HEK293 (cell line): Measurements from ENCODE around the gene OR5J2.

ENCODE experiments used
- CTCF ChIA-PET: fragments of 350-600 bp; formaldehyde crosslinking; extraction: SDS; loops from one replicate; lab custom pipeline; 2021; ENCODE audit warnings: antibody characterized with exemption; lab: Yijun Ruan, JAX
- POLR2A ChIA-PET: fragments of 300-600 bp; formaldehyde crosslinking; extraction: SDS; loops from one replicate; lab custom pipeline; 2020; ENCODE audit warnings: antibody characterized with exemption, inconsistent platforms; lab: Yijun Ruan, JAX
- H3K27ac ChIP-seq: fragments of 200-500 bp; sonication (Bioruptor generic); 2 replicates; pipeline ENCODE4 v1.5.1; 2014; ENCODE audit warnings: low read depth, low read length, control low read depth, inconsistent platforms; ENCODE audit errors: extremely low read depth
- H3K36me3 ChIP-seq, 2 experiments: fragments of 200-500 bp in 1 of 2; sonication (Bioruptor generic) in 1 of 2; 1 replicate in 1 of 2; 2 replicates in 1 of 2; pipeline ENCODE4 v1.5.1; 2014 to 2017; ENCODE audit warnings: inconsistent platforms in 2 of 2, low read length in 2 of 2; ENCODE audit not compliant: control insufficient read depth in 2 of 2, insufficient read depth in 1 of 2
- H3K4me1 ChIP-seq: fragments of 200-500 bp; sonication (Bioruptor generic); 2 replicates; pipeline ENCODE4 v1.5.1; 2014; ENCODE audit warnings: mild to moderate bottlenecking, low read length, inconsistent platforms; ENCODE audit not compliant: control insufficient read depth, insufficient read depth
- H3K4me3 ChIP-seq: 2 replicates; pipeline ENCODE4 v1.5.1; 2011; ENCODE audit warnings: low read depth, mild to moderate bottlenecking, control low read depth, low read length, moderate library complexity
- H3K9me3 ChIP-seq: fragments of 200-500 bp; sonication (Bioruptor generic); 2 replicates; pipeline ENCODE4 v1.5.1; 2014; ENCODE audit warnings: low read depth, low read length, inconsistent platforms; ENCODE audit not compliant: control insufficient read depth, insufficient read depth
- BCL11B ChIP-seq: fragments of 450-650 bp; formaldehyde crosslinking; IDR thresholded peaks from 2 replicates; pipeline ENCODE4 v1.5.1; 2016; ENCODE audit warnings: low read depth, missing biosample characterization, missing genetic modification characterization
- GLI4 ChIP-seq: fragments of 450-650 bp; formaldehyde crosslinking; IDR thresholded peaks from 2 replicates; pipeline ENCODE4 v1.5.1; 2016; ENCODE audit warnings: missing biosample characterization, missing genetic modification characterization
- OSR2 ChIP-seq: fragments of 450-650 bp; formaldehyde crosslinking; IDR thresholded peaks from 2 replicates; pipeline ENCODE4 v1.5.1; 2016; ENCODE audit warnings: missing biosample characterization, missing genetic modification characterization
- OVOL3 ChIP-seq: fragments of 450-650 bp; formaldehyde crosslinking; IDR thresholded peaks from 2 replicates; pipeline ENCODE4 v1.5.1; 2016; ENCODE audit warnings: missing biosample characterization, missing genetic modification characterization
- TCF7L2 ChIP-seq: IDR thresholded peaks from 2 replicates; pipeline ENCODE4 v1.6.1; 2011; ENCODE audit warnings: low read depth, mild to moderate bottlenecking, inconsistent platforms, low read length, moderate library complexity, borderline replicate concordance
- ZEB2 ChIP-seq: fragments of 450-650 bp; formaldehyde crosslinking; IDR thresholded peaks from 2 replicates; pipeline ENCODE4 v1.5.1; 2016; ENCODE audit warnings: missing biosample characterization, missing genetic modification characterization
- ZIC2 ChIP-seq: fragments of 450-650 bp; formaldehyde crosslinking; IDR thresholded peaks from 2 replicates; pipeline ENCODE4 v1.5.1; 2016; ENCODE audit warnings: missing biosample characterization, missing genetic modification characterization
- ZNF140 ChIP-seq: fragments of 450-650 bp; formaldehyde crosslinking; IDR thresholded peaks from 2 replicates; pipeline ENCODE4 v1.5.1; 2016; ENCODE audit warnings: missing biosample characterization, missing genetic modification characterization
- ZNF202 ChIP-seq: fragments of 450-650 bp; formaldehyde crosslinking; IDR thresholded peaks from 2 replicates; pipeline ENCODE4 v1.5.1; 2016; ENCODE audit warnings: missing biosample characterization, missing genetic modification characterization, borderline replicate concordance
- ZNF221 ChIP-seq: fragments of 450-650 bp; formaldehyde crosslinking; IDR thresholded peaks from 2 replicates; pipeline ENCODE4 v1.5.1; 2017; ENCODE audit warnings: missing biosample characterization, missing genetic modification characterization, borderline replicate concordance
- ZNF223 ChIP-seq: fragments of 450-650 bp; formaldehyde crosslinking; IDR thresholded peaks from 2 replicates; pipeline ENCODE4 v1.5.1; 2016; ENCODE audit warnings: missing biosample characterization, missing genetic modification characterization
- ZNF324 ChIP-seq: fragments of 450-650 bp; formaldehyde crosslinking; IDR thresholded peaks from 2 replicates; pipeline ENCODE4 v1.5.1; 2016; ENCODE audit warnings: missing biosample characterization, missing genetic modification characterization
- ZNF354C ChIP-seq: fragments of 450-650 bp; formaldehyde crosslinking; IDR thresholded peaks from 2 replicates; pipeline ENCODE4 v1.5.1; 2016; ENCODE audit warnings: missing biosample characterization, missing genetic modification characterization, low read depth, borderline replicate concordance
- ZNF549 ChIP-seq: fragments of 450-650 bp; IDR thresholded peaks from 2 replicates; pipeline ENCODE4 v1.5.1; 2018; ENCODE audit warnings: missing biosample characterization, missing genetic modification characterization, mild to moderate bottlenecking, inconsistent platforms, moderate library complexity
- ZNF621 ChIP-seq: fragments of 450-650 bp; formaldehyde crosslinking; IDR thresholded peaks from 2 replicates; pipeline ENCODE4 v1.5.1; 2017; ENCODE audit warnings: missing biosample characterization, missing genetic modification characterization
- ZNF660 ChIP-seq: fragments of 450-650 bp; IDR thresholded peaks from 2 replicates; pipeline ENCODE4 v1.5.1; 2018; ENCODE audit warnings: missing biosample characterization, mild to moderate bottlenecking, missing genetic modification characterization
- ZSCAN30 ChIP-seq: fragments of 450-650 bp; IDR thresholded peaks from 2 replicates; pipeline ENCODE4 v1.5.1; 2018; ENCODE audit warnings: missing biosample characterization, mild to moderate bottlenecking, missing genetic modification characterization, moderate library complexity
- TF ChIP-seq, protein P1 (sequence below): fragments of 450-650 bp; formaldehyde crosslinking; IDR thresholded peaks from 2 replicates; pipeline ENCODE4 v1.5.1; 2016; ENCODE audit warnings: missing biosample characterization, missing genetic modification characterization
- TF ChIP-seq, protein P2 (sequence below): fragments of 450-650 bp; formaldehyde crosslinking; IDR thresholded peaks from 2 replicates; pipeline ENCODE4; 2016; ENCODE audit warnings: missing biosample characterization, missing genetic modification characterization
- TF ChIP-seq, protein P3 (sequence below): fragments of 450-650 bp; IDR thresholded peaks from 2 replicates; pipeline ENCODE4 v1.5.1; 2018; ENCODE audit warnings: missing biosample characterization, mild to moderate bottlenecking, missing genetic modification characterization
- TF ChIP-seq, protein P4 (sequence below): fragments of 450-650 bp; formaldehyde crosslinking; IDR thresholded peaks from 2 replicates; pipeline ENCODE4 v1.5.1; 2016; ENCODE audit warnings: missing biosample characterization, missing genetic modification characterization
- TF ChIP-seq, protein P5 (sequence below): fragments of 450-650 bp; formaldehyde crosslinking; IDR thresholded peaks from 2 replicates; pipeline ENCODE4 v1.5.1; 2016; ENCODE audit warnings: missing biosample characterization, missing genetic modification characterization, low read depth
- TF ChIP-seq, protein P6 (sequence below): fragments of 450-650 bp; formaldehyde crosslinking; IDR thresholded peaks from 2 replicates; pipeline ENCODE4 v1.5.0; 2017; ENCODE audit warnings: missing biosample characterization, missing genetic modification characterization, borderline replicate concordance

OR5J2 gene

DNA sequence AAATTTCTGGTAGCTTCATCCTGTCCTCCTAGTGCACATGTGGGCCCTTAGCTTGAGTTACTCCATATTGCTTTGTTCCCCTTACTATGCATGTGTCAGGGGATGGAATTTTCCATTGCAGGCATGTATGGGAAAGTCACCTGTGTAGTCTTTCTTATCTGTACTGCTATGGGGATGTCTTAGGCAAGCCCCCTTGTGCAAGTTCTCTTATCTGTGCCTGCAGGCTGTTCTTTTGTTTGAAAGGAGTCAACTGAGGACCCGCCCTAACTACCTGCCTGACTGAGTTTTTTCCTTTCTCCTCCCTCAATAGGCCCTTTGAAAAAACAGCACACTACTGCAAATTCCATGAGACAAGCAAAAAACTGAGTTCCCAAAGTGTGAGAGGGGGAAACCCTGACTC is 25.0 kb upstream of the OR5J2 start (continued):
- TF ChIP-seq, protein P1, sequence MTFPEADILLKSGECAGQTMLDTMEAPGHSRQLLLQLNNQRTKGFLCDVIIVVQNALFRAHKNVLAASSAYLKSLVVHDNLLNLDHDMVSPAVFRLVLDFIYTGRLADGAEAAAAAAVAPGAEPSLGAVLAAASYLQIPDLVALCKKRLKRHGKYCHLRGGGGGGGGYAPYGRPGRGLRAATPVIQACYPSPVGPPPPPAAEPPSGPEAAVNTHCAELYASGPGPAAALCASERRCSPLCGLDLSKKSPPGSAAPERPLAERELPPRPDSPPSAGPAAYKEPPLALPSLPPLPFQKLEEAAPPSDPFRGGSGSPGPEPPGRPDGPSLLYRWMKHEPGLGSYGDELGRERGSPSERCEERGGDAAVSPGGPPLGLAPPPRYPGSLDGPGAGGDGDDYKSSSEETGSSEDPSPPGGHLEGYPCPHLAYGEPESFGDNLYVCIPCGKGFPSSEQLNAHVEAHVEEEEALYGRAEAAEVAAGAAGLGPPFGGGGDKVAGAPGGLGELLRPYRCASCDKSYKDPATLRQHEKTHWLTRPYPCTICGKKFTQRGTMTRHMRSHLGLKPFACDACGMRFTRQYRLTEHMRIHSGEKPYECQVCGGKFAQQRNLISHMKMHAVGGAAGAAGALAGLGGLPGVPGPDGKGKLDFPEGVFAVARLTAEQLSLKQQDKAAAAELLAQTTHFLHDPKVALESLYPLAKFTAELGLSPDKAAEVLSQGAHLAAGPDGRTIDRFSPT = no peak
- TF ChIP-seq ZNF324 = no peak

DNA sequence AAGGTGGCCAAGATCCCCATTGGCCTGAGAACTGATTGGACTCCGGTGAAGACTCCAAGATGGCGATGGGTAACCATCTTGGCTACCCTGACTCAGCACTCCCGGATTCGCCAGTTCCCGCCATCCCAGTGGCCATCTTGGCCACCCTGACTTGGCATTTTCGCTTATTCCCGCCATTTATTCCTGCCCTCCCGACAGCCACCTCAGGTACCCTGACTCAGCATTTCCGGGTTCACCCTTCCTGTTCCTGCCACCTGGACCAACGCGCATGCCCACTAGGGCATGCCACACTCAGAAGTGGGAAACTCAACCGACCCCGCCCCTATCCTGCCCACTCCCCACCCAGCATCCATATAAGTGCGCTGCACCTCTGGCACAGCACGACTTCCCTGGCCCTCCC is 24.1 kb upstream of the OR5J2 start:
- CTCF ChIA-PET = no interaction called here
- Histone ChIP-seq H3K9me3 (no peaks in the 10 kb centered on the region), H3K36me3 (no peaks in the 10 kb centered on the region), H3K27ac (no peak overlapping the region), H3K4me1 (no peaks in the 10 kb centered on the region), H3K4me3 (no peak overlapping the region)
- TF ChIP-seq, protein P2, sequence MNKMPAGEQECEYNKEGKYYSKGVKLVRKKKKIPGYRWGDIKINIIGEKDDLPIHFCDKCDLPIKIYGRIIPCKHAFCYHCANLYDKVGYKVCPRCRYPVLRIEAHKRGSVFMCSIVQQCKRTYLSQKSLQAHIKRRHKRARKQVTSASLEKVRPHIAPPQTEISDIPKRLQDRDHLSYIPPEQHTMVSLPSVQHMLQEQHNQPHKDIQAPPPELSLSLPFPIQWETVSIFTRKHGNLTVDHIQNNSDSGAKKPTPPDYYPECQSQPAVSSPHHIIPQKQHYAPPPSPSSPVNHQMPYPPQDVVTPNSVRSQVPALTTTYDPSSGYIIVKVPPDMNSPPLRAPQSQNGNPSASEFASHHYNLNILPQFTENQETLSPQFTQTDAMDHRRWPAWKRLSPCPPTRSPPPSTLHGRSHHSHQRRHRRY = no peak
- no peak for TF ChIP-seq TCF7L2
- POLR2A ChIA-PET = no interaction called here

DNA sequence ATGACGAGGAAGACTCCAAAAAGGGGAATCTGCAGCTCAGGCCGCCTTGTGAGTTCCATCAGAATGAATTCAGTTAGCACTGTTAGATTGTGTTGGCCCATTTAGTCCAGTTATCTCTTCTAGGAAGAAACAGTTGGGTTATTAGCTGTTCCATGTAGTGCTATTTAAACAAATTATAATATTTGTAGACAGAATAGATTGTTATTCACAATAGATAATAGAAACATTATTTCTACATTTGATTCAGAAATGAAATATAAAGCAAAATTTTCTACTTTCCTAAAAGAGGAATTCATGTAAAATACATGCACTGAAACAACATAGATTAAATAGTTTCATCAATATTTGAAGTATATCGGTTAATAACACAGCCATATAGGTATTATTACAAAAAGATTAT is 16.2 kb upstream of the OR5J2 start, which contains the start of gene OR8K5:
OR8K5 (minus strand) TSS at position 101 of the 400 bp plus-strand sequence; CDS start at position 101, 0 bp downstream.
- POLR2A ChIA-PET = no interaction called here
- Histone ChIP-seq H3K36me3 (no peaks in the 10 kb centered on the region), H3K4me3 (no peak within 1 kb of the TSS), H3K9me3 (no peaks in the 10 kb centered on the region), H3K4me1 (no peaks in the 10 kb centered on the region), H3K27ac (no peak within 1 kb of the TSS)
- CTCF ChIA-PET = no interaction called here
- TF ChIP-seq ZEB2 (tag by site-specific recombination) (no peak), ZNF140 (no peak), ZNF354C (no peak), OVOL3 (tag by site-specific recombination) (no peak), ZNF221 (no peak), ZNF660 (tag by site-specific recombination) (no peak), ZNF621 (tag by site-specific recombination) (no peak), BCL11B (tag by site-specific recombination) (no peak), OSR2 (tag by site-specific recombination) (no peak), ZNF549 (tag by site-specific recombination) (no peak), ZSCAN30 (no peak), ZNF202 (no peak), ZNF223 (tag by site-specific recombination) (no peak), GLI4 (tag by site-specific recombination) (no peak), ZIC2 (tag by site-specific recombination) (no peak)
- TF ChIP-seq, protein P3, sequence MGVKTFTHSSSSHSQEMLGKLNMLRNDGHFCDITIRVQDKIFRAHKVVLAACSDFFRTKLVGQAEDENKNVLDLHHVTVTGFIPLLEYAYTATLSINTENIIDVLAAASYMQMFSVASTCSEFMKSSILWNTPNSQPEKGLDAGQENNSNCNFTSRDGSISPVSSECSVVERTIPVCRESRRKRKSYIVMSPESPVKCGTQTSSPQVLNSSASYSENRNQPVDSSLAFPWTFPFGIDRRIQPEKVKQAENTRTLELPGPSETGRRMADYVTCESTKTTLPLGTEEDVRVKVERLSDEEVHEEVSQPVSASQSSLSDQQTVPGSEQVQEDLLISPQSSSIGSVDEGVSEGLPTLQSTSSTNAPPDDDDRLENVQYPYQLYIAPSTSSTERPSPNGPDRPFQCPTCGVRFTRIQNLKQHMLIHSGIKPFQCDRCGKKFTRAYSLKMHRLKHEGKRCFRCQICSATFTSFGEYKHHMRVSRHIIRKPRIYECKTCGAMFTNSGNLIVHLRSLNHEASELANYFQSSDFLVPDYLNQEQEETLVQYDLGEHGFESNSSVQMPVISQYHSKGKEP (tag by site-specific recombination) = no peak
- TF ChIP-seq, protein P4, sequence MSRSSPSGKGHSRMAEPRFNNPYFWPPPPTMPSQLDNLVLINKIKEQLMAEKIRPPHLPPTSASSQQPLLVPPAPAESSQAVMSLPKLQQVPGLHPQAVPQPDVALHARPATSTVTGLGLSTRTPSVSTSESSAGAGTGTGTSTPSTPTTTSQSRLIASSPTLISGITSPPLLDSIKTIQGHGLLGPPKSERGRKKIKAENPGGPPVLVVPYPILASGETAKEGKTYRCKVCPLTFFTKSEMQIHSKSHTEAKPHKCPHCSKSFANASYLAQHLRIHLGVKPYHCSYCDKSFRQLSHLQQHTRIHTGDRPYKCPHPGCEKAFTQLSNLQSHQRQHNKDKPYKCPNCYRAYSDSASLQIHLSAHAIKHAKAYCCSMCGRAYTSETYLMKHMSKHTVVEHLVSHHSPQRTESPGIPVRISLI (tag by site-specific recombination) = no peak
- TF ChIP-seq, protein P5, sequence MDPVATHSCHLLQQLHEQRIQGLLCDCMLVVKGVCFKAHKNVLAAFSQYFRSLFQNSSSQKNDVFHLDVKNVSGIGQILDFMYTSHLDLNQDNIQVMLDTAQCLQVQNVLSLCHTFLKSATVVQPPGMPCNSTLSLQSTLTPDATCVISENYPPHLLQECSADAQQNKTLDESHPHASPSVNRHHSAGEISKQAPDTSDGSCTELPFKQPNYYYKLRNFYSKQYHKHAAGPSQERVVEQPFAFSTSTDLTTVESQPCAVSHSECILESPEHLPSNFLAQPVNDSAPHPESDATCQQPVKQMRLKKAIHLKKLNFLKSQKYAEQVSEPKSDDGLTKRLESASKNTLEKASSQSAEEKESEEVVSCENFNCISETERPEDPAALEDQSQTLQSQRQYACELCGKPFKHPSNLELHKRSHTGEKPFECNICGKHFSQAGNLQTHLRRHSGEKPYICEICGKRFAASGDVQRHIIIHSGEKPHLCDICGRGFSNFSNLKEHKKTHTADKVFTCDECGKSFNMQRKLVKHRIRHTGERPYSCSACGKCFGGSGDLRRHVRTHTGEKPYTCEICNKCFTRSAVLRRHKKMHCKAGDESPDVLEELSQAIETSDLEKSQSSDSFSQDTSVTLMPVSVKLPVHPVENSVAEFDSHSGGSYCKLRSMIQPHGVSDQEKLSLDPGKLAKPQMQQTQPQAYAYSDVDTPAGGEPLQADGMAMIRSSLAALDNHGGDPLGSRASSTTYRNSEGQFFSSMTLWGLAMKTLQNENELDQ (tag by site-specific recombination) = no peak
- TF ChIP-seq, protein P6, sequence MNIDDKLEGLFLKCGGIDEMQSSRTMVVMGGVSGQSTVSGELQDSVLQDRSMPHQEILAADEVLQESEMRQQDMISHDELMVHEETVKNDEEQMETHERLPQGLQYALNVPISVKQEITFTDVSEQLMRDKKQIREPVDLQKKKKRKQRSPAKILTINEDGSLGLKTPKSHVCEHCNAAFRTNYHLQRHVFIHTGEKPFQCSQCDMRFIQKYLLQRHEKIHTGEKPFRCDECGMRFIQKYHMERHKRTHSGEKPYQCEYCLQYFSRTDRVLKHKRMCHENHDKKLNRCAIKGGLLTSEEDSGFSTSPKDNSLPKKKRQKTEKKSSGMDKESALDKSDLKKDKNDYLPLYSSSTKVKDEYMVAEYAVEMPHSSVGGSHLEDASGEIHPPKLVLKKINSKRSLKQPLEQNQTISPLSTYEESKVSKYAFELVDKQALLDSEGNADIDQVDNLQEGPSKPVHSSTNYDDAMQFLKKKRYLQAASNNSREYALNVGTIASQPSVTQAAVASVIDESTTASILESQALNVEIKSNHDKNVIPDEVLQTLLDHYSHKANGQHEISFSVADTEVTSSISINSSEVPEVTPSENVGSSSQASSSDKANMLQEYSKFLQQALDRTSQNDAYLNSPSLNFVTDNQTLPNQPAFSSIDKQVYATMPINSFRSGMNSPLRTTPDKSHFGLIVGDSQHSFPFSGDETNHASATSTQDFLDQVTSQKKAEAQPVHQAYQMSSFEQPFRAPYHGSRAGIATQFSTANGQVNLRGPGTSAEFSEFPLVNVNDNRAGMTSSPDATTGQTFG = no peak
